ENCODE measurements around the gene PHIP.

The PHIP gene

DNA sequence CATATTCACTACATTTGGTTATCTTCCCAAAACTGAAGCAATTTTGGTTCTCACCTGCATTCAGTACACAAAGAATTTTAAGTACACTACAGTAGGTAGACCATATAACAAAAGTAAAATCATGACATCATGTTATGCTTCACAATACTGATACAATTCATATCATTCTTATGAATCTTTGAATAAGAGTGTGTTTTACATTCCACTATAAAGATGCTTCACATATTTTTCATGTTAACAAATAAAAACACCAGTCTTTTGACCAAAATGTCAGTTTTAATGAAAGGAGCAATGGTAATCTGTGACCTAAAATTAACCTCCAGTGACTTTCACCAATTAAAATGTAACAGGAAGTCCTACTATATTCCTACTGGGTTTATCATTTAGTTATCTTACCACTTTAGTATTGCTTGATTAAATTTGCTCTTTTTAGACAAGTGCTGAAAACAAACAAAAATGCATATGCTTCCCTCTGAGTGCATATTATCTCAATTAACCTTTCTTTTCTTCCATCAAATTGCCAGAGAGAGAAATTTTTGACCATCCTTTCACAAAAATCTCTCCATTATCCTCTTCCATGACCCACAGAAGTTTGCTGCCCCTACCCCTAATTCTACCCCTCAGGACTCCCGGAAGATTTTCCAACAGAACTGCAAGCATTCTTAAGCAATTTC, 49.3 kb downstream of the PHIP start:
- Histone ChIP-seq H3K27ac (ENCODE audit: low read depth, low read length, poor library complexity, severe bottlenecking) (no peak overlapping the region), H3K9me2 (ENCODE audit: low read depth, low read length) (no peaks in the 10 kb centered on the region), H3K79me2 (ENCODE audit: insufficient read depth, low read length) (peaks cover 4% of the 10 kb centered on the region), H3K4me2 (ENCODE audit: low read length) (no peak overlapping the region), H4K20me1 (ENCODE audit: insufficient read depth, low read length) (no peaks in the 10 kb centered on the region), H3K9me3 (ENCODE audit: low read length) (no peaks in the 10 kb centered on the region), H3K36me3 (ENCODE audit: insufficient read depth, low read length) (peaks cover 73% of the 10 kb centered on the region), H3K27me3 (ENCODE audit: insufficient read depth, low read length) (no peaks in the 10 kb centered on the region), H3K4me1 (ENCODE audit: insufficient read depth, low read length, severe bottlenecking) (no peaks in the 10 kb centered on the region), H3F3A (ENCODE audit: insufficient read depth, low read length) (no peaks in the 10 kb centered on the region), H2AFZ (ENCODE audit: low read length) (no peak overlapping the region), H3K4me3 (ENCODE audit: low read depth, low read length, poor library complexity, severe bottlenecking) (no peak overlapping the region), H3K9ac (ENCODE audit: low read length) (no peak overlapping the region)
- no peak for TF ChIP-seq EZH2 (IDR thresholded peaks at IDR 0.05; ENCODE audit: borderline replicate concordance, low read length)
- TF ChIP-seq, protein P1, sequence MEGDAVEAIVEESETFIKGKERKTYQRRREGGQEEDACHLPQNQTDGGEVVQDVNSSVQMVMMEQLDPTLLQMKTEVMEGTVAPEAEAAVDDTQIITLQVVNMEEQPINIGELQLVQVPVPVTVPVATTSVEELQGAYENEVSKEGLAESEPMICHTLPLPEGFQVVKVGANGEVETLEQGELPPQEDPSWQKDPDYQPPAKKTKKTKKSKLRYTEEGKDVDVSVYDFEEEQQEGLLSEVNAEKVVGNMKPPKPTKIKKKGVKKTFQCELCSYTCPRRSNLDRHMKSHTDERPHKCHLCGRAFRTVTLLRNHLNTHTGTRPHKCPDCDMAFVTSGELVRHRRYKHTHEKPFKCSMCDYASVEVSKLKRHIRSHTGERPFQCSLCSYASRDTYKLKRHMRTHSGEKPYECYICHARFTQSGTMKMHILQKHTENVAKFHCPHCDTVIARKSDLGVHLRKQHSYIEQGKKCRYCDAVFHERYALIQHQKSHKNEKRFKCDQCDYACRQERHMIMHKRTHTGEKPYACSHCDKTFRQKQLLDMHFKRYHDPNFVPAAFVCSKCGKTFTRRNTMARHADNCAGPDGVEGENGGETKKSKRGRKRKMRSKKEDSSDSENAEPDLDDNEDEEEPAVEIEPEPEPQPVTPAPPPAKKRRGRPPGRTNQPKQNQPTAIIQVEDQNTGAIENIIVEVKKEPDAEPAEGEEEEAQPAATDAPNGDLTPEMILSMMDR (IDR thresholded peaks at IDR 0.05; ENCODE audit: low read length) = no peak

DNA sequence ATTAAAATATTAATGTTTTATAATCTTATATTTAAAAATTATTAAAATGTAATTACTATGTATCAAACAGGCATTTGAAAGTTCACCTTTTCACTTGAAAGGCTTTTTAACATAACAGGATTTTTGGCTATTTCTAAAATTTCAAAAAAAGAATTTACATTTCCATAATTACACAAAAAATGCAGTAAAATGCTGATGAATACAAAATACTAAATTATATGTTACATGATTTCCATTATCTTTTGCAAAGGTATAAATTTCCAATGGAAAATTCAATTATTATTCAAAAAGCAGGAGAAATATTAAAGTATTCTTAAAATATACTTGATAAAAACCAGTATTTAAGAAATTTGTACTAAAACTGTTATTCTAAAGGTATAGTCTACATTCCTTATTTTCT, 66.1 kb downstream of the PHIP start:
- Histone ChIP-seq H3K79me2 (ENCODE audit: insufficient read depth, low read length) (no peaks in the 10 kb centered on the region), H3F3A (ENCODE audit: insufficient read depth, low read length) (no peaks in the 10 kb centered on the region)

DNA sequence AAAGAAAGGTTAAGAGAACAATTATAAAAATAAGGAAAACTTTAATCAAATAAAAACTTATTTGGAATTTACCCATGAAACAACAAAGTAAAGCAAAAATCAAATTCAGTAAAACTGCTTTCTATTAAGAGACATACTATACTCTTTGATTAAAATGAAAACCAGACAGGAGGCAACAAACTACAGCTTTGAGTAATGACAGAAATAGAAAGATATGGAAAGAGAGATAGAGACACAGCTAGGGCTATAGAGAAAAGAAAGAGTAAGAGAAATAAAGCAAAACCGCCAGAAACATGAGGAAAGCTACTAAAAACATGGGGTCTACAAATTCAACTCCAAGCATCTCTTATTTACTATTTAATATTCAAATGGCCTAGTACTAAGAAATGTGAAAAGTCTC, 67.6 kb downstream of the PHIP start:
- TF ChIP-seq, protein P1 (IDR thresholded peaks at IDR 0.05; ENCODE audit: low read length) = no peak
- TF ChIP-seq EZH2 (IDR thresholded peaks at IDR 0.05; ENCODE audit: borderline replicate concordance, low read length) = no peak
- no peaks in the 10 kb centered on the region for H3K4me1 ChIP-seq (ENCODE audit: insufficient read depth, low read length, severe bottlenecking)
- no peak overlapping the region for H2AFZ ChIP-seq (ENCODE audit: low read length)
- peaks cover 59% of the 10 kb centered on the region for H3K36me3 ChIP-seq (ENCODE audit: insufficient read depth, low read length)
- H3K4me2 ChIP-seq (ENCODE audit: low read length) = no peak overlapping the region
- H4K20me1 ChIP-seq (ENCODE audit: insufficient read depth, low read length) = no peaks in the 10 kb centered on the region
- H3K27ac ChIP-seq (ENCODE audit: low read depth, low read length, poor library complexity, severe bottlenecking) = no peak overlapping the region
- H3K79me2 ChIP-seq (ENCODE audit: insufficient read depth, low read length) = no peaks in the 10 kb centered on the region
- no peaks in the 10 kb centered on the region for H3K27me3 ChIP-seq (ENCODE audit: insufficient read depth, low read length)
- H3K9me3 ChIP-seq (ENCODE audit: low read length) = no peaks in the 10 kb centered on the region
- no peak overlapping the region for H3K4me3 ChIP-seq (ENCODE audit: low read depth, low read length, poor library complexity, severe bottlenecking)
- H3K9me2 ChIP-seq (ENCODE audit: low read depth, low read length) = no peaks in the 10 kb centered on the region
- H3K9ac ChIP-seq (ENCODE audit: low read length) = no peak overlapping the region
- H3F3A ChIP-seq (ENCODE audit: insufficient read depth, low read length) = no peaks in the 10 kb centered on the region

More for the DNA sequence above, 66.1 kb downstream of the PHIP start:
- H3K4me2 ChIP-seq (ENCODE audit: low read length) = no peak overlapping the region
- H3K4me1 ChIP-seq (ENCODE audit: insufficient read depth, low read length, severe bottlenecking) = no peaks in the 10 kb centered on the region
- no peaks in the 10 kb centered on the region for H3K9me2 ChIP-seq (ENCODE audit: low read depth, low read length)
- no peak for TF ChIP-seq EZH2 (IDR thresholded peaks at IDR 0.05; ENCODE audit: borderline replicate concordance, low read length)
- TF ChIP-seq, protein P1 (IDR thresholded peaks at IDR 0.05; ENCODE audit: low read length) = no peak
- H3K36me3 ChIP-seq (ENCODE audit: insufficient read depth, low read length) = peaks cover 74% of the 10 kb centered on the region
- no peak overlapping the region for H3K9ac ChIP-seq (ENCODE audit: low read length)
- H3K27ac ChIP-seq (ENCODE audit: low read depth, low read length, poor library complexity, severe bottlenecking) = no peak overlapping the region
- no peak overlapping the region for H2AFZ ChIP-seq (ENCODE audit: low read length)
- H3K27me3 ChIP-seq (ENCODE audit: insufficient read depth, low read length) = no peaks in the 10 kb centered on the region
- H3K4me3 ChIP-seq (ENCODE audit: low read depth, low read length, poor library complexity, severe bottlenecking) = no peak overlapping the region
- no peaks in the 10 kb centered on the region for H3K9me3 ChIP-seq (ENCODE audit: low read length)
- no peaks in the 10 kb centered on the region for H4K20me1 ChIP-seq (ENCODE audit: insufficient read depth, low read length)
